H1 (cell line): ENCODE data around the gene SPATA6L. TPM values are rescaled to one million over a fixed set of nuclear protein-coding genes. Genes with fewer than 3 reads are reported as not detected.
A peak's percentile ranks its signal among the peaks of the same experiment; 100 is the strongest.

ENCODE experiments used
- CEBPB ChIP-seq: IDR thresholded peaks from 2 replicates; pipeline ENCODE4 v1.6.1; 2012; ENCODE audit warnings: low read depth, low read length
- EGR1 ChIP-seq: IDR thresholded peaks from 2 replicates; pipeline ENCODE4 v1.6.1; 2011; ENCODE audit warnings: low read depth, low read length, borderline replicate concordance
- EZH2 ChIP-seq: fragments of 200-600 bp; sonication (generic); IDR thresholded peaks from 2 replicates; pipeline ENCODE4 v1.7.1; 2012; ENCODE audit warnings: low read depth, mild to moderate bottlenecking, moderate library complexity, low read length, inconsistent platforms; ENCODE audit not compliant: severe bottlenecking
- GABPA ChIP-seq: IDR thresholded peaks from 2 replicates; pipeline ENCODE4 v1.6.1; 2011; ENCODE audit warnings: mild to moderate bottlenecking, low read length, moderate library complexity, borderline replicate concordance; ENCODE audit not compliant: insufficient read depth
- MAFK ChIP-seq: IDR thresholded peaks from 2 replicates; pipeline ENCODE4 v1.6.1; 2012; ENCODE audit warnings: low read depth, mild to moderate bottlenecking, improper control_type of control experiment, low read length
- TEAD4 ChIP-seq: IDR thresholded peaks from 2 replicates; pipeline ENCODE4 v1.6.1; 2012; ENCODE audit warnings: low read depth, low read length, inconsistent platforms, mixed read lengths
- polyA plus RNA-seq, 7 experiments: library from polyadenylated mRNA; depleted of rRNA in 3 of 7; stranded (reverse) in 5 of 7; unstranded in 2 of 7; fragments of >200 nt in 5 of 7; fragments of 200-250 nt in 2 of 7; gene quantifications; 1 replicate in 5 of 7; 2 replicates in 1 of 7; 4 replicates in 1 of 7; pipeline versions ENCODE4 v1.2.1 to v1.2.3, GENCODE V29; 2011 to 2013; ENCODE audit warnings: missing spikeins in 2 of 7, mixed read lengths in 2 of 7
- total RNA-seq: library from RNA; stranded (reverse); fragmentation: NEBNext Ultra II Directional; extraction: Animal tissue kit (Norgen Biotek cat#: 25700); gene quantifications from 2 replicates; pipeline ENCODE4 v1.2.1, GENCODE V29; 2021
- TF ChIP-seq, protein P1 (sequence below): IDR thresholded peaks from 2 replicates; pipeline ENCODE4 v1.6.1; 2012; ENCODE audit warnings: low read length, inconsistent platforms
- TF ChIP-seq, protein P2 (sequence below): IDR thresholded peaks from 2 replicates; pipeline ENCODE4 v1.6.1; 2012; ENCODE audit warnings: inconsistent platforms

Gene SPATA6L
- total and polyA plus RNA-seq, 2 of the 8 experiments (the other 6 are each of a cell fraction or from before 2014, with no cell fraction given) = 0.57 to 1.1 TPM

DNA sequence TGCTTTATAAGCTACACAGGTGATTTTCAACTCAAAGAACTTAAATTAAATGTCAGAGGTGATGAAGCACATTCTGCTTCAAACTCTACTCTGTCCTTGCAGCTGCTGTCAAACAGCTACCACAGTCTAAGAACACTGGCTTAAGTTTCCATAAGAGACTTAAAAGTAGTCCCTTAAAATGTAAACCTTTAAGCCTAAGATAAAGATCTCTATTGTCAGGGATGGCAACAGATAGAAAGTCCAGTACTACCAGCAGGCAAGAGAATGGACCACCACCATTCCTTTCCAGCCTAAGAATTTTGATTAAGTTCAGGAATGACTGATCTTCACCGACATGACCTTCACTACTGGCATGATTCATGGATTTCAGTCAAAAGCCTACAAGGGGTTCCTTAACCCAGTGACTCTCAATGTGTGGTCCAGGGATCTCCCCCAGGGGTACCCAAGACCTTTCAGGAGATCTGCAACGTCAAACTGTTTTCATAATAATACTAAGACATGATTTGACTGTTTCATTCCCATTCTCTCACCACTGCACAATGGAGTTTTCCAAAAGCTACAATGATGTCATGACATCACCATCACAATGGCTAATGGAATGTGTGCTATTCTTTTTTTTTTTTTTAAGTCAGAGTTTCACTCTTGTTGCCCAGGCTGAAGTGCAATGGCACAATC is 45.3 kb downstream of the SPATA6L start (continued):
- TF ChIP-seq, protein P1, sequence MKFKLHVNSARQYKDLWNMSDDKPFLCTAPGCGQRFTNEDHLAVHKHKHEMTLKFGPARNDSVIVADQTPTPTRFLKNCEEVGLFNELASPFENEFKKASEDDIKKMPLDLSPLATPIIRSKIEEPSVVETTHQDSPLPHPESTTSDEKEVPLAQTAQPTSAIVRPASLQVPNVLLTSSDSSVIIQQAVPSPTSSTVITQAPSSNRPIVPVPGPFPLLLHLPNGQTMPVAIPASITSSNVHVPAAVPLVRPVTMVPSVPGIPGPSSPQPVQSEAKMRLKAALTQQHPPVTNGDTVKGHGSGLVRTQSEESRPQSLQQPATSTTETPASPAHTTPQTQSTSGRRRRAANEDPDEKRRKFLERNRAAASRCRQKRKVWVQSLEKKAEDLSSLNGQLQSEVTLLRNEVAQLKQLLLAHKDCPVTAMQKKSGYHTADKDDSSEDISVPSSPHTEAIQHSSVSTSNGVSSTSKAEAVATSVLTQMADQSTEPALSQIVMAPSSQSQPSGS = no peak
- TF ChIP-seq TEAD4 (peak; percentile 36; the same call in 1 of the 2 replicates), CEBPB (no peak), GABPA (no peak), EGR1 (no peak), EZH2 (no peak), MAFK (no peak)
- TF ChIP-seq, protein P2, sequence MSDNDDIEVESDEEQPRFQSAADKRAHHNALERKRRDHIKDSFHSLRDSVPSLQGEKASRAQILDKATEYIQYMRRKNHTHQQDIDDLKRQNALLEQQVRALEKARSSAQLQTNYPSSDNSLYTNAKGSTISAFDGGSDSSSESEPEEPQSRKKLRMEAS = 0 out of 2 replicates have a peak, but pooled peaks have one; percentile 7
